ENCODE measurements around the gene C4orf50. TPM values are rescaled to one million over a fixed set of nuclear protein-coding genes. Genes with fewer than 3 reads are reported as not detected.
"Not testable (repeated sequence)": the region's sequence is repeated elsewhere in the genome, so short reads cannot be mapped to it uniquely, and the experiment has no call there.

Gene C4orf50
- total RNA-seq, 1 donor from 2014 or later, result 0.03 TPM

DNA sequence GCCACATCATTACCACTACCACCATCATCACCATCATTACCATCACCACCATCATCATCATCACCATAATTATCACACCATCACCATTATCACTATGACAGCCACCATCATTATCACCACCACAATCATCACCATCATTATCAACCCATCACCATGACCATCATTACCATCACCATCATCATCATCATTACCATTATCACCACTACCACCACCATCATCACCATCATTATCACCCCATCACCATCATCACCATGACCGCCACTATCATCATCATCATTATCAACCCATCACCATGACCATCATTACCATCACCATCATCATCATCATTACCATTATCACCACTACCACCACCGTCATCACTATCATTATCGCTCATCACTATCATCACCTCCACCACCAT, 161.9 kb downstream of the C4orf50 start:
- intact Hi-C loops (cut with DNase I); DNase-seq (ENCODE audit: low spot score): not testable (repeated sequence)

DNA sequence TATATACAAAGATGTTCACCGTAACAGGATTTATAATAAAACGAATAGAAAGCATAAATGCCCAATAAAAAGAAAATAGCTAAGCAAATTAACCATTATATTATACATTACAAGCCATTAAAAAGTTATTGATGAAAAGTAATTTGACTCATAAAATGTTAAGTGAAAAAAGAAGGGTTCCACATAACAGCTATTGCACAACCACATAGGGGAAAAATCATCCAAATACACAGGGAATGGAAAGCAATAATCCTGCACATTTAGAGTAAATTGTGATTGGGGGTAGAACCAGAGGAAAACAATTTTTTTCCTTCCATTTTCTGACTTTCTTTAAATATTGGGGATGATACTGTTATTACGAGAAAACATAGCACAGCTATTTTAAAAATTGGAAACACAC, 163.3 kb downstream of the C4orf50 start:
- intact Hi-C loops (cut with DNase I), result no loop called here
- DNase-seq (ENCODE audit: low spot score), result no peak

GRCh38 chr4:5852523-5853202, 165.6 kb downstream of the C4orf50 start:
- no peak for DNase-seq (ENCODE audit: low spot score)
- intact Hi-C loops (cut with DNase I), result no loop called here

- intact Hi-C loops (cut with DNase I), result no loop called here
- no peak for DNase-seq (ENCODE audit: low spot score)
Measured at GRCh38 chr4:5851637-5852301, 166.5 kb downstream of the C4orf50 start.

Small RNA genes within 50 kb of the gene (microRNA-seq; reads per million reads assigned to microRNA genes)
- gene MIR378D1, result 3.1 reads per million

Other genes with a start within 250 kb of the C4orf50 start
- 1.9 TPM for gene CRMP1, start 125.3 kb downstream of the C4orf50 start, total RNA-seq
- not detected for gene JAKMIP1, start 182.1 kb upstream of the C4orf50 start, total RNA-seq